Left kidney (tissue), 2 donors: ENCODE data around the gene GNPTG. TPM values are rescaled to one million over a fixed set of nuclear protein-coding genes. Genes with fewer than 3 reads are reported as not detected.
"Not testable (repeated sequence)": the region's sequence is repeated elsewhere in the genome, so short reads cannot be mapped to it uniquely, and the experiment has no call there.

Source experiments
- DNase-seq: peaks from one replicate; pipeline ENCODE4 v3.0.0-alpha.2; 2013
- polyA plus RNA-seq: library from polyadenylated mRNA; unstranded; fragments of 120-200 nt; gene quantifications from one replicate; pipeline ENCODE4 v1.2.1, GENCODE V29; 2013; ENCODE audit not compliant: insufficient read length

GNPTG gene
- polyA plus RNA-seq, 1 donor, result 55.3 TPM

DNA sequence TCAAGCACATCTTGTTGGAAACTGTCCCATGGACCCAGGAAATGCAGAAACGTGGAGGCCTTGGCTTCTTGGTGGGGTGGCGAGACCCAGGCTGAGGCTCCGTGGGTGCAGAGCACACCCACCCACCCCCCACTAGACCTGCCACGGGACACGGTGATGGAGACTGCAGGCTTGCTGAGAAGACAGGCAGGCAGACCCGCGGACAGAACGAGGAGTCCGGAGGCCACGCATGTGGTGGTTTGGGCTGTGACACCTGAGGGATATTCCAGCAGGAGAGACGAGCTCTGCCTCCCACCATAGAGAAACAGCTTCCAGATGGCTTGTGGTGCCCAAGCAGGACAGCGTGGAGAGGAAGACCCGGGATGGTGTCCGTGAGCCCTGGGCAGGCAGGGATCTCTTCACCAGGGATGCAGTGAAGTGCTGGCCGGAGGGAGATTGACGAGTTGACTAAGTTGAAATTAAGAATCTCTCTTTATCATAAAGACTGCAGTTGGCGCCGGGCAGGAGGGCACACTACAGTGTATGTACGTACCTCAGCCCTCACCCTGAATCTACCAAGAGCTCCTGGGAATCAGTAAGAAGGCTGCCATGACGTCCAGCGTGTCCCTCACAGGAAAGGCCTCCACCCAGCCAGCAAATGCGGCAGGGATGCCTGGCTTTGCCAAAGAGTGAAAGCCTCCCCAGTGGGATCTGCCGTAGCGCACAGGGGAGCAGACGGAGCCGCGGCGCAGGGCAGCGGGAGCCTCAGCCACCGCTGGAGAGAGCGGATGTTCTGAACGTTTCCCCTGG lies 34.1 kb upstream of the GNPTG start:
- no peak for DNase-seq

DNA sequence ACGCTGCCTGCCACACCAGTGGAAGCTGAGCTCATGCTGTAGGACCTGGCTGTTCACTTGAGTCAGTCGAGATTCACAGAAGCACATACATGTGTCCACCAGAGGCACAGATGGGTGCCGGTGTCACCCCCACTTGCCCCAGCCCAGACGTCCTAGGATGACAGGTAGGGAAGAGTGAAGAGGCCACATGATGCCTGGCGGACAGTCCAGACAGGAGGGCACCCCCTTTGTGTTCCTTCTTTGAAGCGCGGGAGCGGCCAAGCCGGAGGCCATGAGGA lies 33.5 kb upstream of the GNPTG start:
- DNase-seq, result no peak

DNA sequence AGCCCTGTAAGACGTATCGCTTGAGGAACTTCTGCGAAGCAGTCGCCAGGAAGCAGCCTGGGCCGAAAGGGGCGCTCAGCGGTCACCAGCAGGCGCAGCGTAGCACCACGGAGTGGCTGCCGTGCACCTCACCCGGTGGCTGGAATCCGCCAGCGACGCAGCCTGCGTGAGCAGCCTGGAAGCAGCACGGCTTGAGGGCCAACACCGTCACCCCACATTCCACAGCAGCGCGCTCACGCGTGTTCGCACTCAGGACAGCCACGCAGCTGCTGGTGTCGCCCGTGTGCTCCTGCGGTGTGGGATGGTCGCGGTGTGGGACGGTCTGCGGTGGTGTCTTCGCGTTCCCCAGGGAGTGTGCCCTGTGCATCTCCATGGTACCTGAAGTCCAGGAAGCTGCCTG lies 32.7 kb upstream of the GNPTG start:
- DNase-seq, result no peak

DNA sequence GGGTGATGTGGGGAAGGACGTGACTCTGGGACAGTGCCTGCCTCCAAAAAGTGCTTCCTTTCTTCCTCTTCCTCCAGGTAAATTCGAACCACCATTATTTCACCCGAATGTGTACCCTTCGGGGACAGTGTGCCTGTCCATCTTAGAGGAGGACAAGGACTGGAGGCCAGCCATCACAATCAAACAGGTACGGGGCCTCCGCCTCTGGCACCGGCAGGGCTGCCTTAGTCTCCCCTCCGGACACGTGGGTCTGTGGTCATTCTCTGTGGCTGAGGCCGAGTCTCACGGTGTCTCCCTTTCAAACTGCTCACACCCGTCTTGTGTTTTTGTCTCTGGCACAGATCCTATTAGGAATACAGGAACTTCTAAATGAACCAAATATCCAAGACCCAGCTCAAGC lies 31.6 kb upstream of the GNPTG start:
- no peak for DNase-seq

DNA sequence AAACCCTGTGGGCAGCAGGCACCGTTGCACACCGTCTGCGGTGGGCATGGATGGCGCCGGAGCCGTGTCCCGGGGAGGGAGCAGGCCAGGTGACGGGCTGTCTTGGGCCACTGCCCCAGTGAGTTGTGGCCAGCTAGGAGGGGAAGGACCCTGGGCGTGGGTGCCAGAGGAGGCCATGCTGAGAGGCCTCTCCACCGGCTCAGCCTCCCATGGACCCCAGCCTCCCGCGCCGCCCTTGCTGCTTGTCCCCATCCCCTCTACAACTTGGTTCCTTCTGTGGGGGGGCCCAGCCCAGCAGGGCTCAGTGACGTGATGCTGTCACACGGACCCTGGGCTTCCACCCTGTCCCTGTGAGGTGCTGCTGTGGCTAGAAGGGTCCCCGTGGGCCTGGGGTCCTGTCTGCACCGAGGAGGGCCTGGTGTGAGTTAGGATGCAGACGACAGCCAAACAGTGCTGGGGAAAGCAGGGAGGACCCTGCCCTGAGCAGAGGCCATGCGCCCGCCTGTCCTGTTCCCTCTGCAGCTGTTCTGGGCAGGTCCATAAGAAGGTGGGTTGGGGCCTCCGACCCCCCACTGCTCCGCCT lies 31.0 kb upstream of the GNPTG start:
- no peak for DNase-seq

DNA sequence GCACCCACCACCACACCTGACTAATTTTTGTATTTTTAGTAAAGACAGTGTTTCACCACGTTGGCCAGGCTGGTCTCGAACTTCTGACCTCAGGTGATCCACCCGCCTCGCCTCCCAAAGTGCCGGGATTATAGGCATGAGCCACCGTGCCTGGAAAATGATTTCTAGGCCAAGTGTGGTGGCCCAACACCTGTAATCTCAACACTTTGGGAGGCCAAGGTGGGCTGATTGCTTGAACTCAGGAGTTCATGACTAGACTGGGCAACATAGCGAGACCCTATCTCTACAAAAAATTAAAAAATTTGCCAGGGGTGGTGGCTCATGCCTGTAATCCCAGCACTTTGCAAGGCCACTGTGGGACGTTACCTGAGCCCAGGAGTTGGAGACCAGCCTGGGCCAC lies 29.3 kb upstream of the GNPTG start:
- no peak for DNase-seq

DNA sequence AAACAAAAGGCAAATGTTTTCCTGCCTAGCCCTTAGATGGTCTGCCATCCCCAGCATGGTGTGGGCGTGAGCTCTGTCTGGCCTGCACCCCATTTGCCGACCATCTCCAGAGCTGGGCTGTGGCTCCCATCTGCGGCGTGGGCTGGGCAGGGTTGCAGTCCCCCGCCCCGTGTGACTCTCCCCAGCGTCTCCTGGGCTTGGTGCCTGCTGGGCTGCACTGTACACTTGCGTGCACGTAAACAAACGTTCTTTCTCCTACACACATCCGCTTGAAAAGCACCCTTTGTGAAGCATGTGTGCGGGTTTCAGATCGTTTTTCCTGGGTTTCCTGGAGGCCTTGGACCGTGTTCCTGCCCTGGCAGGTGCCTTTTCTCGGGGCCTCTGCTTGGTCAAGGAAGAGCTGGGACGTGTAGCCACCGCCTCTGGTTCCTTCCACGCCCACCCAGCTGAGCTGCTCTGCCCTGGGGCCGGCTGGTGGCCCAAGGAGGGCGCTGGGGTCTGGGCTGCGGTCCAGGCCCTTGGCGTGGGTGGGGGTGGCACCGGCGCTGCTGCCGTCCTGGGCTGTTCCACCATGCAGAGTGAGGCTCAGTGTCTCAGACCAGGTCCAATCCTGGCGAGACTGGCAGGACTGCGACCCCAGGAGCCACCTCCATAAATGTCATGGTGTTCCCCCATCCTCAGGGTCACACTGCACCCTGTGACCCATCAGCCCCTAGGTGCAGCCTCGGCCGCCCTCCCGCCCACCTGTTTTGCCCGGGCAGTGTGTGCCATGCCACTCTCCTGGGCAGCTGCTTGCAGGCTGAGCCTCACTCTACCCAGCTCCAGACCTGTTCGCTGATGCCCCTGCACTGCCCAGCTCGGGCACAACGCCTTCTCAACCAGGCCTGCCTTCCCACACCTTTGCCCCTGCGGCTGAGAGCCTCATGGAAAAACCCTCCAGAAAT lies 28.2 kb upstream of the GNPTG start:
- no peak for DNase-seq

DNA sequence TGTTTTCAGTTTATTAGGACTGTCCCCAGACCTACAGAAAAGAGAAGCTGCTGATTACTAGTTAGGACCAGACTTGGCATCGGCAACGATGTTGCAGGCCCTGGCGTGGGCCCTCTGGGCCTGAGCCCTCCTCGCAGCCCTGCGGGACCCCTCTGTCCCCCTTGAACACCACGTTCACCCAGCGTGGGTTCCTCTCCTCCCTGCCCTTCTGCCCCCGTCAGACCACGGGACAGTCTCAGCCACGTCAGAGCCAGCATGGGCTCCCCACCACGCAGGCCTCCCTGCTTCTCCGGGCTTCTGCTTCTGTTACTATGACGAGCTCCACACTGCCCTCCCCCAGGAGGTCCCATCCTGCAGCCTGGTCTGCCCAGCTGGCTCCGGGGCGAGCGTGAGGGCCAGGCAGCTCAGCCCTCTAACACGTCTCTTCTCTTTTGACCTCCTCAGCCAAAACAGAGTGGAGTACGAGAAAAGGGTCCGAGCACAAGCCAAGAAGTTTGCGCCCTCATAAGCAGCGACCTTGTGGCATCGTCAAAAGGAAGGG lies 27.4 kb upstream of the GNPTG start:
- DNase-seq, result no peak

DNA sequence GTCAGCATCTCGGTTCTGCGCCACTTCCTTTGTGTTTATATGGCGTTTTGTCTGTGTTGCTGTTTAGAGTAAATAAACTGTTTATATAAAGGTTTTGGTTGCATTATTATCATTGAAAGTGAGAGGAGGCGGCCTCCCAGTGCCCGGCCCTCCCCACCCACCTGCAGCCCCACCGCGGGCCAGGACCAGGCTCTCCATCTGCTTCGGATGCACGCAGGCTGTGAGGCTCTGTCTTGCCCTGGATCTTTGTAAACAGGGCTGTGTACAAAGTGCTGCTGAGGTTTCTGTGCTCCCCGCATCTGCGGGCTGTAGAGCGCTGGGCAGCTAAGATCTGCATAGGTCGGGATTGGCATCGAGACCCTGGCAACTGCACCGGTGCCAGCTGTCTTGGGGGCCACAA lies 26.5 kb upstream of the GNPTG start:
- DNase-seq, result no peak

DNA sequence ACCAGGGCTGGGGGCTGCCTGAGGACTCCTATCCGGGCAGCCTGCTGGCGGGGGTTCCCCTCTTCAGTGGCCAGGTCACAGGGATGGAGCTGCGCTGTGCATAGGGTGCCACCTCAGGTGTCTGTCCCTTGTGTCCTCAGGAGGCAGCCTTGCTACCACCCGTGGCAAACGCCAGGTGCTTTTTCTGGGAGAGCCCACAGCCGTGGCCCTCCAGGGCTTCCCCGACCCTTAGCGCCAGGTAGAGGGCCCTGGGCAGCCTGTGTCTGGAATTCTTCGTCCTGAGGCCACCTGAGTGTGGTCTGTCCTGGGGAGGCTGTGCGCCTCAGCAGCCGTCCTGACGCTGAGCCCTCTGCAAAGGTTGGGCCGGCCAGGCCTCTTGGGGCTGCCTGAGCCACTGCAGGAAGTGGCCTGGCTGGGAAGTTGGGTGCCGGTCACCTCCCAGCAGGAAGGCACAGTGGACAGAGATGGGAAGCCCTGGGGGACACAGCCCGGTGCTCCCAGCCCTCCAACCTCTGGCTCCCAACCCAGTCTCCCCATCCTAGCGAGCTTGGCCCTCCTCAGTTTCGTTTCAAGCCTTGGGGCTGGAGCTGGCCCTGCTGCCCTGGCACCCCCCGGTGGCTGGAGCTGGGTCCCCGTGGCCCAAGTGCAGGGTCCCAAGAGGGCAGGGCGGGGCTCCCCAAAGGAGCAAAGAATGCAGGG lies 25.9 kb upstream of the GNPTG start:
- DNase-seq, result no peak

DNA sequence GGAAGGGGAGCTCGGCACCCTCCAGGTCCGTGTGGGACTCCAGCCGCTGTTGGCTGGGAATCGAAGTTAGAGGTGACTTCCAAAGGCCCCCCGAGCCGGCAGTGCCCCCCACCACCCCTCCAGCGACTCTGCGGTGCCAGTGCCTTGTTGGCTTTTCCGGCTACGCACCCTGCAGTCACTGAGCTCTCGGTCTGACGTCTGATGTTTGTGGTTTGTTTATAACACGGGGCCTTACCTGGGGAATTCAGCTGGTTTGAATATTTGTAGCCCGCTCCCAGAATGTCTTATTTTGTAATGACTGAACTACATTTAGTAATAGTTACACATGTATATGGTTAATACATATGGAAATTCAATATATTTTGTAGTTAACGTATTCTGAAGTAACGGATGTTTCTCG lies 25.3 kb upstream of the GNPTG start:
- no peak for DNase-seq

DNA sequence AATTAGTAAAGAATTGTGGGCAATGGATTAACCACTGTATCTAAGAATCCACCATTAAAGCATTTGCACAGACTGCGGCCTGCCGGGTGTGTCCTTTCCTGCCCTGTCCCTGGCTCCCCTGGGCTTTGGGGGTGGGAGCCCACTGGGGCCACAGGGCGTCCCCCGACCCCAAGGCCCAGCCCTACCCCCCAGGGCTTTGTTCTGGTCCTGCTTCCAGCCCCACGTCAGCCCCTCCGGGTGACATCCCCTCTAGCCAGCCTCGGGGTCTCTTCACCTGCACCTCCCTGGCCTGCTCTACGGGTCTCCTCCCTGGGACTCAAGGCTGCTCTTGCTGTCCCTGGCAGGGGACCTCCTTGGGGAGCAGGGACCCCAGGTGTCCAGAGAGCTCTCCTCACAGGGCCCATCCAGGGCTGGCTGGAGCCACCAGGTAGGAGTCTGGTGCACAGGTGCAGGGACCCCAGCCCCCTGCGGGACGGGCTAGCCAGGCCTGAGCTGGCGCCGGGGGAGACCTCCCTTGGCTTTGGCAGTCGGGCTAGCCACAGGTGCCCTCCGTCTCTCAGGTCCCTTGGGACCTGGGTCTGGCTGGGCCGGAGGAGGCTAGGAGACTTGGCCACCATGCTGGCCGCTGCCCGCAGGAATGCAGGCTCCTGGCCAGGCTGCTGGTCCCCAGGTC lies 24.6 kb upstream of the GNPTG start:
- DNase-seq, result no peak

DNA sequence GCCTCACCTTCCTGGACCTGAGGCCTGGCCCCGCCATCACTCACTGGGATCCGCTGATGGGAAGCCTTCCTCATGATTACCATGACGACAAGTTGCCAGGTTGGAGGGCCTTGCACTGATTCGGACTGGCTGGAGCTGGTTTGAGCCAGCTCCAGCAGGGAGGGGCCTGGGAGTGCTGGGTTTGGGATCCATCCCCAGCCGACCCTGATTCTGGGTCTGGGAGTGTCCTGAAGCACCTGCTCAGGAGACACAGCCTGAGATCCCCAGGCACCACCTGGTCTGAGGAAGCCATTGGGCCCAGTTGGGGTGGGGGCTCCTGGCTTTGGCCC lies 24.1 kb upstream of the GNPTG start:
- no peak for DNase-seq

DNA sequence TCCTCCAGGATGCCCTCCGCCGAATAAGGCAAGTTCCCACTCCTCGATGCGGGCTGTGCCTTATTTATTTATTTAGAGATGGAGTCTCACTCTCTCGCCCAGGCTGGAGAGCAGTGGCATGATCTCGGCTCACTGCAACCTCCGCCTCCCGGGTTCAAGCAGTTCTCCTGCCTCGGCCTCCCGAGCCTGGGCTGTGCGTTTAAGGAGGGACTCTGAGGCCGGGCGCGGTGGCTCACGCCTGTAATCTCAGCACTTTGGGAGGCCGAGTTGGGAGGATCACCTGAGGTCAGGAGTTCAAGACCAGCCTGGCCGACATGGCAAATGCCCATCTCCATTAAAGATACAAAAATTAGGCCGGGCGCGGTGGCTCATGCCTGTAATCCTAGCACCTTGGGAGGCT lies 23.6 kb upstream of the GNPTG start:
- not testable (repeated sequence) for DNase-seq

DNA sequence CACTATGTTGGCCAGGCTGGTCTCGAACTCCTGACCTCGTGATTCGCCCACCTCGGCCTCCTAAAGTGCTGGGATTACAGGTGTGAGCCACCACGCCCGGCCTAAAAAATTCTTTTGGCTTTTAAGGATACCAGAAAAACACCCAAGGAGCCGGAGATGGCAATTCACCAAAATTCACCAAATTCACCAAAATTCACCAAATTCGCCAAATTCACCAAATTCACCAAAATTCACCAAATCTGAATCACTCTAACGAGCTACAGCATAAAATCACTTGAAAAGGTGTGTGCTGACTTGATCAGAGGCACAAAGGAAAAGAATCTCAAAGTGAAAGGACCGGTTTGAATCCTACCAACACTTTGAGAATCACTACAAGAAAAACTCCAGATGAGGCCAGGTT lies 22.8 kb upstream of the GNPTG start:
- not testable (repeated sequence) for DNase-seq

DNA sequence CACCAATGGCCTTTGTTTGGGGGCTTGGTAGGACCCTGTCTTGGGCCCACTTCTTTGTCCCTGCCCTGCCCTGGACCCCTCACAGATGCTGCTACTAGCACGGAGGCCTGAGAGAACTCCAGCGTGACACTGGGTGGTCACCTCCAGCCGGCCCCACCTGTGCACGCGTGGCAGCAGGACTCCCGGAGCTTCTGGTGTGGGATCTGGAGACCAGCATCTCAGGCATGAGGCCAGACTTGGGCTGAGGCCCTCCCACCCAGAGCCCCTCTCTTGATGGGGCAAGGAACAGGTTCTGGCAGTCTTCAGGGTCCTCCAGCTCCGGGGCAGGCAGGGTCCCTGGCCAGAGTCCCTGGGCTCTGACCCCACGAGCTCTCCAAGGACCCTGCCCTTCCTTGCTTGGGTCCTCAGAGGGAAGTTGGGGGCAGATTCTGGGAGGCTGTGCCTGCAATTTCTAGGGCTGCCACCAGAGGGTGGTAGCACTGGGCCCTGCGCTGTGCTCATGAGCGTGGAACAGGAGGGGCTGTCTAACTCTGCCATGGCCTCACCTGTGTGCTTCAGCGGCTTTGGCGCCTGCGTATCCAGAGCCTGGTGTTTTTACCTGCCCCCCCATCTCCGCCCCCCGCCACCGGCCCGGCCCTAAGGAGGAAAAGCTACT lies 21.3 kb upstream of the GNPTG start:
- DNase-seq, result no peak

DNA sequence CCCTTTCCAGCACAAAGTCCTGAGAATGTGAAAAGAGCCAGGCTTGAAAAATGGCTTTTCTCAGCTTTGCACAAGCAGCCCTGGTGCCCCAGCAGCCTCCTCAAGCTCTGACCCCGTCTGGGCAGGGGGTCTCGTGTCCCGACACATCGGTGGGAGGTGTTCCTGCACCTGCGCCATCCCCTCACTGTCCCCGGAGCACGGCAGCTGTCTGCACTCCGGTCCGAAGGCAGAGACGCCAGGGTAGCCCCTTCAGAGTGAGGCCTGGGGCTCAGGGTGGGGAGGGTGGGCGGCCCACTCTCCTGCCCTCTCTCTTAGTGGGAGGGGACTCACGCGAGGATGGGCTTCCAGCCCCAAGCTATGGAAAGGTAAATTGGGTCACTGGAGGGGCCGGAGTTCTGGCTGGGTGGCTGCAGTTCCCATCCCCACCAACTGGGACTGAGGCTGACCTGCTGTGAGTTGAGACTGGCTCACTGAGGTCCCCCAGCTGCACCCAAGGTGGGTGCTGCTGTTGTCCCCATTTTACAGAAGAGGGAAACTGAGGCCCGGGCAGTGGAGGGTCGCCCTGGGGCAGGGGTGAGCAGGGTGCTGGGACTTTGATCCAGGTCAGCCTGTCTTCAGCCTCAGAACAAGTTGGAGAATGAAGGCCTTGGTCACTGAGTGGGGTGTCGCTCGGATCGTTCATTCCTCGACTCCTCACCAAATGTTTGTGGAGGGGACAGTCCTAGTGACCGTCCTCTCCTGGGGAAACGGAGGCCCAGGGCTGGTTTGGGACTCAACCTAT lies 20.6 kb upstream of the GNPTG start:
- DNase-seq, result no peak

DNA sequence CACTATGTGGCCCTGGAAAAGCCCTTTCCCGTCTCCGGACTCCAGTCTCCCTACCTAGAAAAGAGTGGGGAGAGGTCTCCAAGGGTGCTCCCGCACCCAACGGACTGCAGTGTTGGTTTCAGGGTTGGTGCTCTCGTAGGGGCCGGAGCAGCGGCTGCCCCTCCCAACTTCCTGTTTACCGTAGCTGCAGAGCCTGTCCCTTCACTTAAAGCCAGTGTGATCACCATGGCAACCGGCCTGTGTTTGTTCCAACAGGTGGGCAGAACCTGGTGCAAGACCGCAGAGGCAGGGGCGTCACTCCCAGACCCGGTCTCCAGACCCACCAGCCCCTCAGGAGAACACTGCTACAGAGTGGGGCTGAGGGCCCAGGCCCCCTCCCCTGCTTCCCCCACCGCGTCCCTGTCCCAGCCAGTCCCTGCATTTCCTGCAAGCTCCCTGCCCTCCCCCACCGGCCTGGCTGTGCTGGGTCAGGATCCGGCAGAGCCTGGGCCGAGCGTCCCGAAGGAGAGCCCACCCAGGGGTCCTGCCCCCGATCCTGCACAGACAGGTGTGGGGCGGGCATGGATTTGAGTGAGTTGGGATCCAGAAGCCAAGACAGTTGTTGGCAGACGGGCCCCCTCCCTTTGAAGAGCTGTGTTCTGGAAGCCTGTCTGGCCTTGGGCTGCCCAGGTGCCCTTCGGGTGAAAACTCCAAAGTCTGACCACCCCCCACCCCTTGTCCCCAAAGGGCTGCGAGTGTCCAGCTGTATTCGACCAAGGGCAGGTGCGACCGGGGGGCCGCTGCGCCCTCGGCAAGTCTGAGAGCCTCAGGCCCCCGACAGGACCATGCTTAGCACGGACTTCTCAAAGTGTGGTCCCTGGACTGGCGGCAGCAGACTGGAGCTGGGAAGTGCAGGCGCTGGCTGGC lies 19.8 kb upstream of the GNPTG start:
- DNase-seq, result peak; percentile 87

DNA sequence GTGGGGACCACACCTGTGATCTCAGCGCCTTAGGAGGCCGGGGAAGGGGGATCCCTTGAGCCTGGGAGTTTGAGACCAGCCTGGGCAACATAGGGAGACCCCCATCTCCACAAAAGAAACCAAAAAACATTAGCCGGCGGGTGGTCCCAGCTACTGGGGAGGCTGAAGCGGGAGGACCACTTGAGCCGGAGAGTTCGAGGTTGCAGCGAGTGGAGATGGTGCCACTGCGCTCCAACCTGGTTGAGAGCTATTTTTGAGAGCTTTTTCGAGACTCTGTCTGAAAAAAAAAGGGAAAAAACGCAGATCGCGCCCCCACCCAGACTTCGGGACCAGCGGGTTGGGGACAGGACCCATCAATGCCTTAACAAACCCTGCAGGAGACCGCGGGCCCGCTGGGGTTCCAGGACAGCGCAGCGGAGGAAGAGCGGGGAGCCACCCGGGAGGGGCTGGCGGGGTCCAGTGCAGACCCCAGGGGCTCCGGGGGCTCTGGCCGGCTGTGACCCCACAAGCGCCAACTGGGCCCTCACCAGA lies 19.0 kb upstream of the GNPTG start:
- no peak for DNase-seq
